GM18505 (cell line): Measurements from ENCODE around the gene KPNA2.
"Not testable (repeated sequence)": the region's sequence is repeated elsewhere in the genome, so short reads cannot be mapped to it uniquely, and the experiment has no call there.

ENCODE experiments used
- ATAC-seq: cut with Tn5 transposase; IDR thresholded peaks from one replicate; pipeline ENCODE4 v1.9.1; 2021; ENCODE audit not compliant: unreplicated experiment
- POLR2A ChIP-seq: IDR thresholded peaks from 4 replicates; pipeline ENCODE4 v1.6.1; 2011; ENCODE audit warnings: borderline replicate concordance; ENCODE audit not compliant: insufficient read depth, insufficient read length; ENCODE audit errors: extremely low read depth

The KPNA2 gene

GRCh38 chr17:68061512-68062313 is 26.2 kb downstream of the KPNA2 start:
- no peak for ATAC-seq
- no peak for TF ChIP-seq POLR2A

DNA sequence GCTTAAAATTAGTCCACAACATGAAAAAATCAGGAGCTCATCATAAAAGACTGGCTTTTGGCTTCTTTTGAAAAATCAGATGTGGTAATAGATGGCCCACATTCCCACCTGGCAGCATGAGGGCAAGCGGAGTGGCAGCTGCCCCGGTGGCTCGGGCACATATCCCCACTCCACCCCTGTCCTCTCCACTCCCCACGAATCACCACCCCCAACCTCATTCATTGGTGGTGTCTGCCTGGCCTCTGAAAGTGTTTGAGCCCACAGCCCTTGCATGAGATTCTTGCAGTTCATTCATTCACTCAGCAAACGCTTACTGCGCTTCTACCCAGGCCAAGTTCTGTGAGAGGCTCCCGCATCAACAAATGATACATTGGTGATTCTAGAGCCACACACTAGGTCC is 29.8 kb downstream of the KPNA2 start:
- not testable (repeated sequence) for ATAC-seq

DNA sequence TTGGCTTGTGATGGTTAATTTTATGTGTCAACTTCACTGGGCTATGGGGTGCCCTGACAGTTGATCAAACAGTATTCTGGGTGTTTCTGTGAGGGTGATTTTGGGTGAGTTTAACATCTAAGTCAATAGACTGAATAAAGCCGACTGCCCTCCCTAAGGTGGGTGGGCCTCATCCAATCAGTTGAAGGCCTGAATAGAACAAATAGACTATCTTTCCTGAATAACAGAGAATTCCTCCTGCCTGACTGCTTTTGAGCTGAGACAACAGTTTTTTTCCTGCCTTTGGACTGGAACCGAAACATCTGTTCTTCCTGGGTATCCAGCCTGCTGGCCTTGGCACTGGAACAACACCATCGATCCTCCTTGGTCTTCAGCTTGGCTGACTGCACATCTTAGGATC is 33.0 kb downstream of the KPNA2 start:
- not testable (repeated sequence) for ATAC-seq

GRCh38 chr17:68070582-68071444 is 35.3 kb downstream of the KPNA2 start:
- ATAC-seq = not testable (repeated sequence)

DNA sequence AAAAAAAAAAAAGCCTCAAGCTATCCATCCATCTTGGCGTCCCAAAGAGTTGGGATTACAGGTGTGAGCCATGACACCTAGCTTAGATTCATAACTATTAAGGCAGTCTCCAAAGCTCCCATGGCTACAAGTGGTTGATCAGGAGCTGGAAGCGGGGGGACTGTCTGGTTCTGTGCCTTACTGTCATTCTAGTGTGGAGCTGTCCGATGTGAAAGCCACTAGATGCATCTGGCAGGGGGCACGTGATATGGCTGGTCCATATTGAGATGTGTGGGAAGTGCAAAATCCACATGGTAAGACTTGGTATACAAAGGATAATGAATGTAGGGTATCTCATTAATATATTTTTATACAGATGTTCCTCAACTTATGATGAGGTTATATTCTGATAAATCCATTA is 38.7 kb downstream of the KPNA2 start:
- ATAC-seq = no peak
- no peak for TF ChIP-seq POLR2A

GRCh38 chr17:68075953-68076607 is 40.5 kb downstream of the KPNA2 start:
- not testable (repeated sequence) for ATAC-seq

DNA sequence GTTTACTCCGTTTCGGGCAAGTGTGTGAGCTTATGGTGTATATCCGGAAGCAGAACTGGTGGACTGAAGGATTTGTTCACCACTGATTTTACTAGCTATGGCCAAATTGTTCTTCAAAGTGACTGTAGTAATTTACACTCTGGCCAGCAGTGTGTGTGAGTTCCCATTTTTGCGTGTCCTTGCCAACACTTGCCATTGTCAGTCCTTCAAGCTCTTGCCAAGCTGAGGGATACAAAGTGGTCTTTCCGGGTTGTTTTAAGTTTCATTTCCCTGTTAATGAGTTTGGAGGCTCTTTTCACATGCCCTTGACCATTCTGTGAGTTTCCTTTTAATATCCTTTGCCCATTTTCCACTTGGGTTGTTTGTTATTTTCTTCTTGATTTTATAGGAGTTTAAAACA is 42.0 kb downstream of the KPNA2 start:
- not testable (repeated sequence) for ATAC-seq

DNA sequence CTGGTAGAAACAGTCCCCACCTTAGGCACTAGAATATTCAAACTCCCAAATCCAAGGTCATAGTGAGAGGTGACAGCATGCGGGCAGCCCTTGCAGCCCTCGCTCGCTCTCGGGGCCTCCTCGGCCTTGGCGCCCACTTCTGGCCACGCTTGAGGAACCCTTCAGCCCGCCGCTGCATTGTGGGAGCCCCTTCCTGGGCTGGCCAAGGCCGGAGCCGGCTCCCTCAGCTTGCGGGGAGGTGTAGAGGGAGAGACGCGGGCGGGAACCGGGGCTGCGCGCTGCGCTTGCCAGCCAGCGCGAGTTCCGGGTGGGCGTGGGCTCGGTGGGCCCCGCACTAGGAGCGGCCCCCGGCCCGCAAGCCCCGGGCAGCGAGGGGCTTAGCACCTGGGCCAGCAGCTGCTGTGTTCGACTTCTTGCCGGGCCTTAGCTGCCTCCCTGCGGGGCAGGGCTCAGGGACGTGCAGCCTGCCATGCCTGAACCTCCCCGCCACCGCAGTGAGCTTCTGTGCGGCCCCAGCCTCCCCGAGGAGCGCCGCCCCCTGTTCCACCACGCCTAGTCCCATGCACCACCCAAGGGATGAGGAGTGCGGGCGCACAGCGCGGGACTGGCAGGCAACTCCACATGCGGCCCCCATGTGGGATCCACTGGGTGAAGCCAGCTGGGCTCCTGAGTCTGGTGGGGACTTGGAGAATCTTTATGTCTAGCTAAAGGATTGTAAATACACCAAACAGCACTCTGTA is 45.0 kb downstream of the KPNA2 start:
- TF ChIP-seq POLR2A = no peak
- no peak for ATAC-seq

- not testable (repeated sequence) for ATAC-seq
These were observed 46.0 kb downstream of the KPNA2 start for GRCh38 chr17:68081305-68082265.

DNA sequence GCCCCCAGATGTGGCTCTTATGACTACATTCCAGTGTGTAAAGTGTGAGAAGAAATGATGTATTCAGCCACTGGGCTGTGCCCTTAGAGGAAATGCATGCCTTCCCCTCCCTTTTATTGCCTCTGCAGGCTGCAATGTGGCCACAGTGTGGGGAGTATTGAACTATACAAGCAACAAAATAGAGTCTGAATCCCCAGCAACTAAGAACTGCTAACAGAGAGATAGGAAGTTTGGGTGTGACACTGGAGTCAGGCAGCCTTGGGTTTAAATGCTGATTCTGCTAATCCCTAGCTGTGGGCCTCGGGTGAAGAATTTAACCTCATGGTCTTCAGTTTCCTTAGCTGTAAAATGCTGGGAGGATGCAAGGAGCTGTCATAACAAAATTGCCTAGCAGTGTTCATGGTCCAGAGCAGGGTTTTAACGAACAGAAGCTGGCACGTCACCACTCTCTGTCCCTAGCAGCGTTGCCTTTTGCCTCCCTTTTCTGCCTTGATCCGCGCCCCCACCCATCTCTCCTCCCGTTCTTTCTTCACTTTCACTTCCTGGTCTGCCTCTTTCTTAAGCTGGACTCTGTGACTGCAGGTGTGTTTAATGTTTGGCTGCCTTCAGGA is 50.3 kb downstream of the KPNA2 start:
- no peak for ATAC-seq
- TF ChIP-seq POLR2A = no peak

- ATAC-seq = peak; percentile 17
These were observed 51.1 kb downstream of the KPNA2 start for GRCh38 chr17:68086666-68087065.

- ATAC-seq = peak; percentile 61
These were observed 51.6 kb downstream of the KPNA2 start for GRCh38 chr17:68087131-68087623.
